Colon (tissue), 2 donors: Measurements from ENCODE around the gene SLCO1C1.
"Not testable (repeated sequence)": the region's sequence is repeated elsewhere in the genome, so short reads cannot be mapped to it uniquely, and the experiment has no call there.

Source experiments
- FAIRE-seq: peaks from 2 replicates; lab custom pipeline; 2012; peaks lifted over from hg19 to GRCh38; lab: Jason Lieb, UNC
- donor health status: control.
- donor health status: control.

SLCO1C1 gene

GRCh38 chr12:20695232-20695631, at the start of gene SLCO1C1:
Gene SLCO1C1 (plus strand): TSS chr12:20695332. CDS start chr12:20699577, 4,245 bp downstream.
- FAIRE-seq, result no peak

GRCh38 chr12:20646239-20646827, 48.8 kb upstream of the SLCO1C1 start:
- FAIRE-seq, result peak; percentile 51

GRCh38 chr12:20653871-20654270, 41.3 kb upstream of the SLCO1C1 start:
- no peak for FAIRE-seq

- no peak for FAIRE-seq
Measured at GRCh38 chr12:20656600-20656999, 38.5 kb upstream of the SLCO1C1 start.

GRCh38 chr12:20657496-20657895, 37.6 kb upstream of the SLCO1C1 start:
- no peak for FAIRE-seq

GRCh38 chr12:20681334-20681733, 13.8 kb upstream of the SLCO1C1 start:
- FAIRE-seq, result no peak

GRCh38 chr12:20696181-20696905, 1.2 kb downstream of the SLCO1C1 start:
- no peak for FAIRE-seq

- FAIRE-seq, result no peak
Measured at GRCh38 chr12:20701106-20701505, 6.0 kb downstream of the SLCO1C1 start.

GRCh38 chr12:20704860-20705259, 9.7 kb downstream of the SLCO1C1 start:
- FAIRE-seq, result no peak

- FAIRE-seq, result no peak
Measured at GRCh38 chr12:20711846-20712245, 16.7 kb downstream of the SLCO1C1 start.

GRCh38 chr12:20716037-20716436, 20.9 kb downstream of the SLCO1C1 start:
- no peak for FAIRE-seq

GRCh38 chr12:20716985-20717384, 21.9 kb downstream of the SLCO1C1 start:
- peak; percentile 58 for FAIRE-seq

GRCh38 chr12:20718294-20718693, 23.2 kb downstream of the SLCO1C1 start:
- FAIRE-seq, result no peak

- no peak for FAIRE-seq
Measured at GRCh38 chr12:20722142-20722541, 27.0 kb downstream of the SLCO1C1 start.

GRCh38 chr12:20731274-20731673, 36.1 kb downstream of the SLCO1C1 start:
- no peak for FAIRE-seq

GRCh38 chr12:20740972-20741371, 45.8 kb downstream of the SLCO1C1 start:
- no peak for FAIRE-seq

- no peak for FAIRE-seq
Measured at GRCh38 chr12:20748198-20748597, 53.1 kb downstream of the SLCO1C1 start.

- no peak for FAIRE-seq
Measured at GRCh38 chr12:20751046-20751445, 55.9 kb downstream of the SLCO1C1 start.

GRCh38 chr12:20777420-20777819, 82.3 kb downstream of the SLCO1C1 start:
- FAIRE-seq, result no peak

GRCh38 chr12:20778969-20779368, 83.8 kb downstream of the SLCO1C1 start:
- FAIRE-seq, result no peak

GRCh38 chr12:20779971-20780370, 84.8 kb downstream of the SLCO1C1 start:
- not testable (repeated sequence) for FAIRE-seq

- not testable (repeated sequence) for FAIRE-seq
Measured at GRCh38 chr12:20783796-20784357, 88.7 kb downstream of the SLCO1C1 start.

GRCh38 chr12:20792971-20793370, 97.8 kb downstream of the SLCO1C1 start:
- FAIRE-seq, result no peak

- FAIRE-seq, result no peak
Measured at GRCh38 chr12:20798554-20798953, 103.4 kb downstream of the SLCO1C1 start.
